A673 (cell line): ENCODE results near the gene TMEM18.

Experiments used
- CTCF ChIP-seq: fragments of 300-800, 200-600 bp; sonication (generic); conservative IDR thresholded peaks from 2 replicates; pipeline ENCODE4 v1.5.1; 2017; ENCODE audit warnings: low read depth, mild to moderate bottlenecking, antibody characterized with exemption, low read length, moderate library complexity, mixed read lengths
- EZH2 ChIP-seq: fragments of 200-600 bp; sonication (generic); IDR thresholded peaks from 2 replicates; pipeline ENCODE4 v1.6.1; 2017; ENCODE audit warnings: borderline replicate concordance, low read depth, mild to moderate bottlenecking, mixed read lengths, antibody characterized with exemption, low read length; ENCODE audit not compliant: poor library complexity, severe bottlenecking

GRCh38 chr2:671787-672605, 5.2 kb downstream of the TMEM18 start:
- TF ChIP-seq CTCF (no peak), EZH2 (no peak)
